SKM-1 (cell line): ENCODE results near the gene PCED1A.
A peak's percentile ranks its signal among the peaks of the same experiment; 100 is the strongest.

Experiments
- DNase-seq: peaks from one replicate; lab custom pipeline; 2025; ENCODE audit not compliant: unreplicated experiment; lab: John Stamatoyannopoulos, UW

The PCED1A gene, protein sequence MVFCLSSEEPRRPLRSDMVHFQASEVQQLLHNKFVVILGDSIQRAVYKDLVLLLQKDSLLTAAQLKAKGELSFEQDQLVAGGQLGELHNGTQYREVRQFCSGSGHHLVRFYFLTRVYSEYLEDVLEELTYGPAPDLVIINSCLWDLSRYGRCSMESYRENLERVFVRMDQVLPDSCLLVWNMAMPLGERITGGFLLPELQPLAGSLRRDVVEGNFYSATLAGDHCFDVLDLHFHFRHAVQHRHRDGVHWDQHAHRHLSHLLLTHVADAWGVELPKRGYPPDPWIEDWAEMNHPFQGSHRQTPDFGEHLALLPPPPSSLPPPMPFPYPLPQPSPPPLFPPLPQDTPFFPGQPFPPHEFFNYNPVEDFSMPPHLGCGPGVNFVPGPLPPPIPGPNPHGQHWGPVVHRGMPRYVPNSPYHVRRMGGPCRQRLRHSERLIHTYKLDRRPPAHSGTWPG

DNA sequence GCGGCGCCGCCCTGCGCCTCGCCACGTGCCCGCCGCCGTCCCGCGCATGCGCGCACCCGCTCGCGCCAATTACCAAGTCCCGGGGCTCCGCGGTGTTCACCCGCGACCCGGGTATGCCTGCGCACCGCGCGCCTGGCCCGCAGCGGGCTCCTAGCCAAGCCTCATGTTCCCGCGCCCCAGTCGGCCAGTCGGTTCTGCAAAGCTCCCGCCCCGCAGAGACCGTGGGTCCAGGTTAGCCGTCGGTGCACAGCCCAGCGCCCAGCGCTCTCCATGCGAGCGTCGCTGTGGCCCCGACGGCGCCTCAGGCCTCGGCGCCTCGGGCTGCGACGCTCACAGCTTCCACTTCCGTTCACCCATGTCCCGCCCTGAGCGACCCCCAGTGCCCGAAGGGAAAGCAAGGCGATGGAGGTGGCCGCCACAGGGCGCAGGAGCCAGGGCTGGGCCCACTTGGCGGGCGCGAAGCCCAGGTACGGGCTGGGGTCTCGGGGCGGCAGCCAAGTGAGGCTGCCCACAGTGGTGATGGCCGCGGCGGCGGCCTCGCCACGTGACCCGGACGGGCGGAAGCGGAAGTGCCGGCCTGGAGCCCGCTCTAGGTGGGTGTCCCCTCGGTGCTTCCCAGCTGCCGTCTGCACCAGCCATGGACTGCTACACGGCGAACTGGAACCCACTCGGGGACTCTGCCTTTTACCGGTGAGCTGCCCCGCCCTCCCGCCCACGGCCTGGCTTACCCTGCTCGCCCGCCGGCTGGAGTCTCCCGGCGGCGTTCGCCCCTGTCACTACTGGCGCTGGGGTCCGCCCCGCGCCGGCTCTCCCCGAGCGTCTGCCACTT lies at the start of gene PCED1A, which contains the start of gene VPS16:
PCED1A (minus strand) TSS at position 518 of the 829 bp plus-strand sequence. CDS start 743 bp downstream, outside the sequence.
VPS16 (plus strand) TSS at position 608 of the 829 bp plus-strand sequence; CDS start at position 638, 30 bp downstream.
- DNase-seq, result peak; percentile 7

DNA sequence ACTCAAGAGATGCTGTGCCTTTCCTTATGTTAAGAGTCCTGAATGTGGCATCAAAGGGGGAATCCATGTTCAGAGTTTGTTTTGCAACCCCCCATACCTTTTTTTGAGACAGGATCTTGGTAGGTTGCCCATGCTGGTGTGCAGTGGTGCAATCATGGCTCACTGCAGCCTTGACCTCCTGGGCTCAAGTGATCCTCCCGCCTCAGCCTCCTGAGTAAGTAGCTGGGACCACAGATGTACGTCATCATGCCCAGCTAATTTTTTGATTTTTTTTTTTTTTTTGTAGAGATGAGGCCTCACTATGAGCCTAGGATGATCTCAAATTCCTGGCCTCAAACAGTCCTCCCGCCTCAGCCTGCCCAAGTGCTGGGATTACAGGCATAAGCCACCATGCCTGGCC lies 49.3 kb upstream of the PCED1A start:
- no peak for DNase-seq

DNA sequence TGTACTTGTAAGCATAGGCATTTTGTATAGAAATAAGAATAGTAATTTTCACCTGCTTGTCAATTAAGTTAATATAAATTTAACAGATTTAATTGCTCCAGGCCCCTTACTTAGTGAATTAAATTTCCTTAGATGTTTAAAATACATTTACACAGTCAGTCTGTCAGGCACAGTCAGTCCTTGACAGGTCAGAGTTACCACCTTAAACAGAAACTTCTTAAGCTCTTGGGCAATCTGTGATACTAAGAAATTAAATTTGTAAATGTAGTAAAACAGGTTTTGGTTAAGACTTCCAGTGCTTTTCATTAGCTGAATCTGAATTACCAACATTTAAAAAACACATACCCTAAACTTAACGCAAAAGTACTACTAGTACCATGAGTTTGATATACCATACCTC lies 48.8 kb upstream of the PCED1A start:
- no peak for DNase-seq

DNA sequence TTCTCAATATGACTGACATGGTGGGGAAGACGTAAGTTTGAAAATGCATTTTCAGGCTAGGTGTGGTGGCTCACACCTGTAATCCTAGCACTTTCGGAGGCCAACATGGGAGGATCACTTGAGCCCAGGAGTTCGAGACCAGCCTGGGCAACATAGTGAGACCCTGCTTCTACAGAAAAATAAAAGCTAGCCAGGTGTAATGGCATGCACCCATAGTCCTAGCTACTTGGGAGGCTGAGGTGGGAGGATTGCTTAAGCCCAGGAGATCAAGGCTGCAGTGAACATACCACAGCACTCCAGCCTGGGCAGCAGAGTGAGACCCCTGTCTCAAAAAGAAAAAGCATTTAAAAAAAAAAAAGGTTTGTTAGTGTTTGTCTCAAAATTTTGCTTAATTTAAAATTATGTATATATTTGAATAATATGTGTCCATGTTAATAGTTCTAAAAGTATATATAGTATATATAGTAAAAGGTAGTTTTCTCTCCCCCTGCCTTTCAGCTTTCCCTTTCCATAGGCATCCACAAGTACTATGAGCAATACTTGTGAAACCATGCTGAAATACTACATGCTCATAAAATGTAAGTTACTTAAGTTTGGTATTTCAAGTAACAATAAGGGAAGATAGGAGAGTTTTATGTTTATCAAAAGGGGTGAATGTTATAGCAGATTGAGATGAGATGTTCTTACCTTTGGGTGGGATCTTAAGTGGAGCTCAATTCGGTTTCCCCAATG lies 47.9 kb upstream of the PCED1A start:
- no peak for DNase-seq

DNA sequence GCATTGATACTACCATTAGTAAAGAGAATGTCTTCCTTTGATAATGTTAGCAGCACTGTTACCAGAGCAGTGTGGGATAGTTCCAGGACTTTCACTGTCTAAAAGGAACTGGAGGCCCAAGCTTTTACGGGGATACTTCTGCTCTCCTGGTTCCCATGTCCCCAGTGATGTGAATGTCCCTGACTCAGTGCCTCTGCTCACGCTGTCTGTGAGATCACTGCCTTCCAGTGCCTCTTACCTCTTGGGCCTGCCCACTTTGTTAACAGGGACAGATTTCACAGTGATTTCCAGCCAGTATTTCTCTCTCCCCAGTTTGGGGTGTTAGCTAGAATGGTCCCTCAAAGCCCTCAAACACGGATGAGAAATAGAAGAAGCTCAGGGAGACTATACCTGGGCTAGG lies 47.3 kb upstream of the PCED1A start:
- DNase-seq, result no peak

DNA sequence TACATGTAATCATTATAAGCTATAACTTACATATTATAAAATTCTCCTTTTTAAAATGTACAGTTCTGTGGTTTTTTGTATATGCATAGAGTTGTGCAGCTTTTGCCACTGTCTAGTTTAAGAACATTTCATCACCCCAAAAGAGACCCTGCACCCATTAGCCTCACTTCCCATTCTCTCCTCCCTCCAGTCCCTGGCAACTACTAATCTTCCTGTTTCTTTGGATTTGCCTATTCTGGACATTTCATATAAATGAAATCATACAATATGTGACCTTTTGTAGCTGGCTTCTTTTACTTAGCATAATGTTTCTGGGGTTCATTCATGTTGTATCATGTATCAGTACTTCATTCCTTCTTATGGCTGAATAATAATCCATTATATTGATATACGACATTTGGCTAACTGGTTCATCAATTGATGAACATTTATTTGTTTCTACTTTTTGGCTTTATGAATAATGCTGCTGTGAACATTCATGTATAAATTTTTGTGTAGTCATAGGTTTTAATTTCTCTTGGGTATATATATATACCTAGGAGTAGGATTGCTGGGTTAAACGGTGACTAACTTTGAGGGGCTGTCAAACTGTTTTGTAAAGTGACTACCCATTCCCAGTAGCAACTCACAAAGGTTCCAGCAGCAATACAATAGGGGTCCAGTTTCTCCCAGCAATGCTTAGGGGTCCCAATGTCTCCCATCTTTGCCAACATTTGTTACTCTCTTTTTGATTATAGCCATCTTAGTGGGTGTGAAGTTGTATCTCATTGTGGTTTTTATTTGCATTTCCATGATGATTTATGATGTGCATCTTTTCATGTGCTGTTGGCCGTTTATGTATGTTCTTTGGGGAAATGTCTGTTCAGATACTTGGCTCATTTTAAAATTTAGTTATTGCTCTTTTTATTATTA lies 43.5 kb upstream of the PCED1A start:
- DNase-seq, result no peak

DNA sequence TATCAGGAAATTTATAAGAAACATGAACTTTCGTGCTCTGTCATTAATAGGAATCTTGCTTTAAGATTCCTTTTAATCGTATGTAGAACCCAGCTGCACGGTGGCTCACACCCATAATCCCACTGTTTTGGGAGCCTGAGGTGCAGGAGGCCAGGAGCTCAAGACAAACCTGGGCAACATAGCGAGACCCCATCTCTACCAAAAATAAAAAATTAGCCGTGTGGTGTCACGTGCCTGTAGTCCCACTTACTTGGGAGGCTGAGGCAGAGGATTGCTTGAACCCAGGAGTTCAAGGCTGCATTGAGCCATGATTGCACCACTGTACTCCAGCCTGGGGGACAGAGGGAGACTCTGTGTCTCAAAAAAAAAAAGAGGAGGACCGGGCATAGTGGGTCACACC lies 40.2 kb upstream of the PCED1A start:
- no peak for DNase-seq

DNA sequence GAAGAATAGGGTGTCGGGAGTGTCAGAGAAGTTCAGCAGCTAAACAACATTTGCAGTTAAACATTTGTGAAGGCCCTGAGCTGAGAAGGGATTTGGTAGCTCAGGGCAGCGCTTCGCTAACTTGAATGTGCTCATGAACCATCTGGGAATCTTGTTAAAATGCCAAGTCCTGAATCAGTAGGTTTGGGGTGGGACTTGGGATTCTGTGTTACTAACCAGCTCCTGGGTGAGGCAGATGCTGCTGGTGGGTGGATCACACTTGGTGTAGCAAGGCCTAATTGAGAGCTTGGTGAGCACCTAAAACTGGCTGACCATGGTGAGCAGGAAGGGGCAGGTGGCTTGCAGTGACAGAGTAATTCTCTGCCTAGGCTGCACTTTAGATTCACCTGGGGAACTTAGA lies 38.7 kb upstream of the PCED1A start:
- no peak for DNase-seq

DNA sequence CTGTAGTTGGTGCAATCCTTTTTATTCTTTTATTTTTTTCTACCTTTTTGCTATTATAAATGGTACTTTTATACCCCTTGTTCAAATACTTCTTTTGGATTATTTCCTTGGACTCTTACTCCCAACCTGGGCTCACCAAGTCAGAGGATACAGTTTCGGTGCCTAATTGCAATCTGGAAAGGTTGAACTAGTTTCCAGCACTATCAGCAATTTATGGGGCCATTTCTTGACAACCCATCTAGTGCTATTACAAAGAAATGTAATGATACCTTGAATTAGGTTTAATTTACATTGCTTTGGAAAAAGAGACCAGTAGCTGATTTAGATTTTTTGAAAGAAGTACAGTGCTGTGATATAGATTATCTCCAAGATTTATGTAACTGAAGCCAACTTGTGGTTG lies 38.1 kb upstream of the PCED1A start:
- DNase-seq, result no peak

DNA sequence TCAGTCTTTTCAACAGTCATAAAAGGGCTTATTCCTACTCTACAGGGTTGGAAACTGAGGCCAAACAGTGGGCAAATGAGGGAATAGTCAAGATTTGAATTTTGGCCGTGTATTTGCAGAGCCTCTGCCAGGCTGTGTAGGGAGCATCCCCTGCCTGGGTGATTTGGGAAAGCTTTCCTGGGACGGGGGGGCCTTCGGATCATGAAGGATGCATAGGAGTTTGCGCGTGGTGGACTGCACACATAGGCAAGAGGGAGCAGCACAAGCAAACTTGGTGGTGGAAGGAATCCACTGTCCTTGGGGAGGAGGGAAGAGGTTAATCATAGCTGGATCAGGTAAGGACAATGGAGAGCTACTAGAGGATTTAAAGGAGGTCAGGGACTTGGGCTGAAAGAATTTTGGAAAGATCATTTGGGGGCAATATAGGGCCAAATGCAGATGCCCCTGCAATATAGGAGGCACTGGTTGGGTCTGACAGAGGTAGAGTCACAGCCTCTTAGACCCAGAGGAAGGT lies 35.3 kb upstream of the PCED1A start:
- no peak for DNase-seq

DNA sequence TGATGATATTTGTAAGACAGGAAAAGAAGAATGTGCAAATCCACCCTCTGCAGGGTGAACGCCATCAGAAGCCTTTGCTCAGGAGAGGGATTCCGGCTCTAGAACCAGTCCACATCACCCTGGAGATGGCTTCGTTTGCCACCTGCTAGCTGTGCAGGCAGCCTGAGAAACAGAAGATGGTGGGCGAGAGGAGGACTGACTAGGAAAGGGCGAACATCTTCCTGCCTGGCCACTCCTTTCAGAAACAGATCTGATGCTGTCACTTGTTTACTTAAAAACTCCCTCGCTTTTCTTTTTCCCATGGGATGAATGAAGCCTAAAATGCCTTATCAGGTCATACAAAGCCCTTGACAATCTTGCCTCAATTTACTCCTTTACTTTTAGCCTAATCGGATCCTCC lies 34.0 kb upstream of the PCED1A start:
- DNase-seq, result no peak

DNA sequence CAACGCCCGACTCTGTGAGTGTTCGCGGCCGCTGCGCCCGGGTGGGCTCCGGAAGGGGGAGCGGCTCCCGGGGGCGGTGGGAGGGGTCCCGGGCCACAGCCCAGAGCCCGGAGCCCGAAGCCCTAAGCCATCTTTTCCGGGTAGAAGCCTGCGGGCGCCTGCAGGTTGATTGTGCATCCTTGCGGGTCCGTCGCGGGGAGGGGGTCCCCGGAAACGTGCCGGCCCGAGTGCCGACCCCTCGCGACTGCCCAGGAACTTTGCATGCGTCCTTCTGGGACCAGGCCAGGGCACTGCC lies 33.2 kb upstream of the PCED1A start:
- DNase-seq, result no peak

DNA sequence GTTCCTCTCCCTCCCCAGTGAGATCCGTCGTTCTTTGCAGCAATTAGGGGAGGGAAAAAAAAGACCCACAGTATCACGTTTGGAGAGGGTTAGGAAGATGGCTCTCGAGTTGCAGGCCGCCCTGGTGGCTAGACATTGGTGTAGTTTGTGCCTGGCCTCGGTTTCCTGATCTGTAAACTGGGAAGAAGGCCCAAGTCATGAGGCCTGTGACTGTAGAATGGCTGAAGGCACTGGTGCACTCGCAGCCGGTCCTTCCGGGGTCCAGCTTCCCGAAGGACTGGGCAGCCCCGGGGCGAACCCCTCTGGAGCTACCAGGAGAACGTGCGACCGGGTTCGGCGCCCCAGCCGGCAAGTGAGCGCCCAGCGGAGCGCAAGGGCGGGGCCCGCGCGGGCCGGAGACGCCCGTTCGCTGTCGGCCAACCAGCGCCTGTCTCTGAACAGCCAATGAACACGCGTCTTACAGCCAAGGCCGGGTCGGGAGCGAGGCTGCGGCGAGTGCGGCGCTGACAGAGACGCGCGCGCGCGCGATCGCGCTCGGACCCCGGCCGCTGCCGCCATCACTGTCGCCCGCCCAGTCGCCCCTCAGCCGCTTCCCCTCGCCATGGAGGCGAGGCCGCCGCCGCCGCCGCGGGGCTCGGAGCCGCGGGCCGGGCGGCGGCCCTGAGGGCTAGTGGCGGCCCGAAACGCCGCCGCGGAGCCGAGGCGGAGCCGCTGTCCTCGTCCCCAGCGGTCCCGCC lies 32.7 kb upstream of the PCED1A start, which contains the start of gene PTPRA:
PTPRA (plus strand) TSS at position 472 of the 737 bp plus-strand sequence. CDS start 90,797 bp downstream, outside the sequence.
- DNase-seq, result peak; percentile 36

DNA sequence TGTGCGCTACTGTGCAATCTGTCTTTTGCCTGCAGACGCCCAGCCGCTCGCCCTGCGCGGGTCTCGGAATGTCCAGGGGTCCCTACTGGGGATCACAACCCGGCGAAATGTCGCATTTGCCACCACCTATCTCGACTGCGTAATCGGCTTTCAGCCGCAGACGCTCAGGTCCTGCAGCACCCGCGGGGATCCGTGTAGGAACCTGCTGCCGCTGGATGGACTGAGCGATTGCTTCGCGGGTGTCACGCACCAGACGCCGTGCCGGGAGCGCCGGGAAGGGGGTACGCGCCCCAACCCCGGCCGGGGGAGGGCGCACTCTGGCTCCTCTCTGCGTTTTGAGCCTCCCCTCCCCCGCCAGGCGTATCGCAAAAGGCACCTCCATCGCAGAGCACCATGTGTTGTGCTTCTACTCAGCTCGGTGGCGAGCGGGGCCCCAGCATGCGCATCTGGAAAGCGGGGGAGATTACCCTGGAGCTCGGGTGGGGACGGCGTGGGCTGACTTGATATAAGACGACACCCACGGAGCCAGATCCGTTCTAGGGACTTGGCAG lies 32.1 kb upstream of the PCED1A start:
- DNase-seq, result no peak

DNA sequence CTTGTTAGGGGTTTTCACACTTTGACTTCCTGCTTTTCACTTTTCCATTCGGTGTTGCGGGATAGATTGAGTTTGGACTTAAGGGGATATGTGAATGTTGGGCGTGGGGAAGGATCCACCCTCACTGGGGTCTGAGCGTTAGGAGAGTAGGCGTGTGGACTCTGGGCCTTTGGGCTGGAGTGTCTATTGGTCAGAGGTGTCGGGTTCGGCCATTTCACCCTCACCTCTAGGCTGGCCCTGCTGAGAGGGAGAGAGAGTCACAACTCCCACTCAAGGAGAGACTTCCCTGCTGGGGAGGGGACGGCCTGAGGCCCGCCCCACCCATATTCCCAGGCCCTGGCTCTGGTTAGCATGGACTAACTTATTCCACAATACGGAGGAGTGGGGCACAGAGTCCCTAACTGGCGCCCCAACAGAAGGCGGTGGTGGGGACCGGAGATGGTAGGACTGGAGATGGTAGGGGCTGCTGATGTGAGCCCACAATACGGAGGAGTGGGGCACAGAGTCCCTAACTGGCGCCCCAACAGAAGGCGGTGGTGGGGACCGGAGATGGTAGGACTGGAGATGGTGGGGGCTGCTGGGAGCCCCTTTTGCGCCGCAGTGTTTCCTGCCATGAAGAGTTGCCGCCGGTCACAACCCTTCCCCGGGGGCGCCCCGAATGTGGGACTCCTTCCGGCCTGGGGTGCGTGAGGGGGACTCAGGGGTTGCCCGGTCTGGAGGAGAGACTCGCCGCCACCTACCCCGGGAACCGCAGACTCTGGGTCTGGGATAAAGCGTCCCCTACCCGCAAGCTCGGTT lies 31.4 kb upstream of the PCED1A start:
- no peak for DNase-seq

DNA sequence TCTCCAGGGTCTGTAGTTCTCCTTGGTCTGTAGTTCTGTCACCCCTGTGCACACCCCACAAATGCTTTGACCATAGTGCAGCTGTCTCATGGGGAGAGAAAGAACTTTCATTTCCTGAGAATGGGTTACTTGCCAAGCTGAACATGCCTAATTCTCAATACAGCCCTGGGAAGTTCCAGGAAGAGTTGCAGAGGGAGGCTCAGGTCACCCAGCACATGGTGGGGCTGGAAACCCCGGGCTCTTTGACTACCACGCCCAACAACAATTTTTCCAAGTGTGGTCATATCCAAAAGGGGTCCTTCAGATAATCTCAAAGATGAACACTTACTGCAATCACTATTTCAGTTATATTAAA lies 30.6 kb upstream of the PCED1A start:
- no peak for DNase-seq

DNA sequence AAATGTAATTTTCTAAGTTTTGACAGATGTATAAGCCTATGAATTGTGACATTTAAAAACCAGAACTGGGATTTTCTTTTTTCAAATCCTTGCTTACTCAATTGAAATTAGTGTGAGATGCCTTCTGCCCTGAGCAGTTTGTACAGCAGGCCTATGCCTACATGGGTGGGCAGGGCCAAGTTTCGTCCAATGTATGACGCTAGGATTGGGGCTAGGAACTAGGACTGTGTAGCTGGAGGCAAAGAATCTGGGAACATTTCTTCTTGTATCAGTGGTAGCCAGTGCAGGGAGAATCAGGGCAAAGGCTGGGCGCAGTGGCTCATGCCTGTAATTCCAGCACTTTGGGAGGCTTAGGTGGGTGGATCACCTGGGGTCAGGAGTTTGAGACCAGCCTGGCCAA lies 28.9 kb upstream of the PCED1A start:
- no peak for DNase-seq

DNA sequence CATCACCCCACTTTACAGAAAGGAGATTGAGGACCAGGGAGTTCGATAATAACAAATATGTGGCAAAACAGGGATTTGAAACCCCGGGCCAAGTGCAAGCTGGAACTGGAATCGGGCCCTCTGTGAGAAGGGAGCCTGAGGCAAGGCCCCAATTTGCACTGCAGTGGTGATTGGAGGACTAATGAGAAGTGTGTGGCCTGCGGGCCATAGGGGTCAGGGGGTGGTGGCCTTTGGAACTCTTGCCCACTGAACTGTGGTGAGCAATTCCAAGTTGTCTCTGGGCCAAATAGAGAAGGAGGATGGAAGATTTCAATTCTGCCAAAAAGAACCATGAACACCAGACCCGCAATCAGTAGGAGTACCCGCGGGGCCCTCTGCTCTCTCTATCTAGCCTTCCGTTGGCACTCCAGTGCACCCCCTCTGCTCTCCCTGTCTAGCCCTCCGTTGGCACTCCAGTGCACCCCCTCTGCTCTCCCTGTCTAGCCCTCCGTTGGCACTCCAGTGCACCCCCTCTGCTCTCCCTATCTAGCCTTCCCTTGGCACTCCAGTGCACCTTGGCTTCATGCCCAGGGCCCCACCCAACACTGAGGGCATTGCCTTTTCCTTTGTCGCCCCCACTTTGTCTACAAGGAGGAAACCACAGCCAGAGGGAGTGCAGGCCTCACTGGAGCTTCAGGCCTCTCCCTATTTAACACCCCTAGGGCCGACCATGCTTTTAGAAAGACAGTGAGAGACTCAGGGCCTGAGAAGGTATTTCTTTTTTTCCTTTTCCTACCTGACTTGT lies 26.8 kb upstream of the PCED1A start:
- no peak for DNase-seq
